Choroid plexus epithelial cell (primary cell): Measurements from ENCODE around the gene NR1D1.

Experiments
- DNase-seq: peaks from one replicate; pipeline ENCODE4 v3.0.0-alpha.2; 2010; ENCODE audit warnings: low read depth
- H3K4me3 ChIP-seq: 2 replicates; pipeline ENCODE4 v1.5.1; 2011; ENCODE audit warnings: low read depth, mild to moderate bottlenecking, control low read depth, low read length, moderate library complexity
- CTCF ChIP-seq: conservative IDR thresholded peaks from 2 replicates; pipeline ENCODE4 v1.5.1; 2011; ENCODE audit warnings: low read depth, mild to moderate bottlenecking, control low read depth, inconsistent platforms, low read length, moderate library complexity

NR1D1 gene

DNA sequence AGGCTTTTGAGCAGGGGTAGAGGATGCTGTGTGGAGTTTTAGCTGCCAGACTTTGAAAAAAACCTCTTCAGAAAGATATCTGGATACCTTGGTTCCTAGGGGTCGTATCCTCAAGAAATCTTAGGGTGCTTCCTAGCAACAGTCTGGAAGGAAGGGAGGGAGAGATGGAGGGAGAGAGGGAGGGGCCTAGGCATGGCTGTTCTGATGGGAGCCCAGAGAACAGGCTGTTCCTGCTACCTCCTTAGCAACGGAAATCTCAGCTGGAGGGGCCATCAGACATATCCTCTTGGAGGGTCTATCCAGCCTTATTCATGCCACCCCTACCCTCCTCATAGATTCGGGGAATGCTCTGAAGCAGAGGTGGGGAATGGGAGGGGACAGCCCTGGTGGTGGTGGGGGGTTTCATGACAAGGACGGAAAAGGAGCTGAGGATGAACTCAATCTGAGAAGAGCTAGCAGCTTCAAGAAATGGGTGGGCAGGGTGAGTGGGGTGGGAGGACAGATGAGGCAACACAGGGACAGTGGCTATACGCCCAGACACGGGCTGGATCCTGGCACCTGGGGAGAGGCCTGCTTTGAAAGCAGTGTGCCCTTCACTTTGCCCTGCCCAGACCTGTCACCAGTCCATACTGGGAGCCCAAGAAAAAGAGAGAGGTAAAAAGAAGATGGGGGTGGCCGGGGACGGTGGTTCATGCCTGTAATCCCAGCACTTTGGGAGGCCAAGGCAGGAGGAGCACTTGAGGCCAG lies 40.5 kb downstream of the NR1D1 start:
- H3K4me3 ChIP-seq, result no peak overlapping the region
- no peak for TF ChIP-seq CTCF
- no peak for DNase-seq

DNA sequence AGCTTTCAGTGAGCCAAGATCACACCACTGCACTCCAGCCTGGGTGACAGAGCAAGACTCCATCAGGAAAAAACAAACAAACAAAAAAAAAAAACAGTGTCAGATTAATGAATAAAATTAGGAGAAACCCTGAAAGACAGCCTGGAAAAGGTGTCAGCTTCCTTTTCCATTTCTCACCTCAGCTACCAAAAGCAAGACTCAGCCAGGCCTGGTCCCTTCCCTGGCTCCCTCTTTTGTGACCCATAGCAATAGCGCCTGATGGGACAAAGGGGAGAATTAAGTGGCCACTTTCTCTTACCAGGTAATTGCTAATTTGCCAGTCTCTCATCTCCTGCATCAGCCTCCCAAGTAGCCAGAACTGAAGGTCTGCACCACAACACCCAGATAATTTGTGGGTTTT lies 41.5 kb downstream of the NR1D1 start:
- DNase-seq, result no peak
- TF ChIP-seq CTCF, result no peak
- no peak overlapping the region for H3K4me3 ChIP-seq

GRCh38 chr17:40058186-40058784 lies 42.1 kb downstream of the NR1D1 start:
- DNase-seq, result peak; percentile 59
- TF ChIP-seq CTCF, result no peak
- H3K4me3 ChIP-seq, result no peak overlapping the region

DNA sequence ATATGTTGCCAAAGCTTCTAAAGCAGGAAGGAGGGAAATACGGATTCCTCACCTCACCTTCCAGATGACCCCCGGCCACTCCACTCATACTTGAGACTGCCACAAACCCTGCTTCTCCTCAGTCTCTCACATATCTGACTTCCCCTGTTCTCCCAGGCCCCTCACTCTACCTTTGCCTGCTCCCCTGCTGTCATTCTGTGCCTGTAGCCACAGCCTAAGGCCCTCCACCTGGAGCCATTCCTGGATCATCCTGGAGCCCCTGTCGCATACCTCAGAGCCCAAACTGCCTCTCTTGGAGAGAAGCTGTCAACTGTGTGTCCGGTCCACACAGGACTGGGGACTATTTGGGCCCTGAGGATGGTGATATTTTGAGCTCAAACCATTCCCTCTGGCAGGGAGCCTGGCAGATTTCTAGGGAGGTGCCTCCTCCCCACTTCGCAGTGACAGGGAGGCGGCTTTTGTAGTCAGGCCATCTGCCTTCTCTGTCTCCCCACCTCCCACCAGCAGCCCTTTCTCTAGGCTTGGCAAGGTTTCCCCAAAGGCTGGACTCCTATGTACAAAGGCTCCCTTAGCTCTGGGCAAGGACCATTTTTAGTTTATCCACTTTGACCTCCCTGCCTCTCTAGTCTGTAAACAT lies 43.9 kb downstream of the NR1D1 start:
- no peak overlapping the region for H3K4me3 ChIP-seq
- no peak for TF ChIP-seq CTCF
- no peak for DNase-seq
